Measurements from ENCODE around the gene RPL29.

The RPL29 gene

GRCh38 chr3:51985063-51985462 lies 10.6 kb downstream of the RPL29 start:
- Histone ChIP-seq H3K27ac (no peak overlapping the region), H3K36me3 (replicated peaks) (no peaks in the 10 kb centered on the region), H3K27me3 (replicated peaks) (no peaks in the 10 kb centered on the region), H3K4me3 (ENCODE audit: low read depth, low read length) (no peak overlapping the region)
- TF ChIP-seq CTCF (IDR thresholded peaks at IDR 0.05; ENCODE audit: low read depth, low read length, missing control alignments): no peak
- in situ Hi-C loops (cut with HindIII; ENCODE audit: low pct_ligation_motif_present, low sequenced_read_pairs): no loop called here
- DNase-seq: no peak

GRCh38 chr3:51984269-51984647 lies 11.4 kb downstream of the RPL29 start:
- no peak for DNase-seq
- Histone ChIP-seq H3K27me3 (replicated peaks) (no peaks in the 10 kb centered on the region), H3K36me3 (replicated peaks) (no peaks in the 10 kb centered on the region), H3K4me3 (ENCODE audit: low read depth, low read length) (no peak overlapping the region), H3K27ac (no peak overlapping the region)
- no peak for TF ChIP-seq CTCF (IDR thresholded peaks at IDR 0.05; ENCODE audit: low read depth, low read length, missing control alignments)
- in situ Hi-C loops (cut with HindIII; ENCODE audit: low pct_ligation_motif_present, low sequenced_read_pairs): no loop called here

- Histone ChIP-seq H3K4me3 (ENCODE audit: low read depth, low read length) (peak overlapping the region; percentile 70), H3K27me3 (replicated peaks) (no peaks in the 10 kb centered on the region), H3K27ac (peak overlapping the region; percentile 87), H3K36me3 (replicated peaks) (no peaks in the 10 kb centered on the region)
- no peak for TF ChIP-seq CTCF (IDR thresholded peaks at IDR 0.05; ENCODE audit: low read depth, low read length, missing control alignments)
- DNase-seq: no peak
- in situ Hi-C loops (cut with HindIII; ENCODE audit: low pct_ligation_motif_present, low sequenced_read_pairs): no loop called here
Measured at GRCh38 chr3:51983578-51984268, 12.0 kb downstream of the RPL29 start.

GRCh38 chr3:51982838-51983577 lies 12.7 kb downstream of the RPL29 start, which contains the start of gene ACY1:
Gene ACY1 (plus strand): TSS chr3:51983535. CDS start chr3:51984065, 530 bp downstream.
- Histone ChIP-seq H3K36me3 (replicated peaks) (no peaks in the 10 kb centered on the region), H3K4me3 (ENCODE audit: low read depth, low read length) (peak within 1 kb of the TSS; percentile 70), H3K27ac (peak within 1 kb of the TSS; percentile 87), H3K27me3 (replicated peaks) (no peaks in the 10 kb centered on the region)
- TF ChIP-seq CTCF (IDR thresholded peaks at IDR 0.05; ENCODE audit: low read depth, low read length, missing control alignments): no peak
- peak; percentile 71 for DNase-seq
- in situ Hi-C loops (cut with HindIII; ENCODE audit: low pct_ligation_motif_present, low sequenced_read_pairs): no loop called here

- H3K36me3 ChIP-seq (replicated peaks): no peaks in the 10 kb centered on the region
- H3K27ac ChIP-seq: peak overlapping the region; percentile 87
- DNase-seq: no peak
- peak; percentile 73 for TF ChIP-seq CTCF (IDR thresholded peaks at IDR 0.05; ENCODE audit: low read depth, low read length, missing control alignments)
- H3K4me3 ChIP-seq (ENCODE audit: low read depth, low read length): peak overlapping the region; percentile 70
- in situ Hi-C loops (cut with HindIII; ENCODE audit: low pct_ligation_motif_present, low sequenced_read_pairs): no loop called here
- H3K27me3 ChIP-seq (replicated peaks): no peaks in the 10 kb centered on the region
Measured at GRCh38 chr3:51982352-51982837, 13.3 kb downstream of the RPL29 start.
